Ramos (cell line): ENCODE data around the gene MANF.
"Not testable (repeated sequence)": the region's sequence is repeated elsewhere in the genome, so short reads cannot be mapped to it uniquely, and the experiment has no call there.

ENCODE experiments used
- in situ Hi-C: fragments of 300-500 bp; cut with MboI; formaldehyde crosslinking; loops from one replicate; pipeline ENCODE4 v1.14.3; 2022; ENCODE audit warnings: low sequenced_read_pairs; ENCODE audit not compliant: unreplicated experiment

MANF gene

DNA sequence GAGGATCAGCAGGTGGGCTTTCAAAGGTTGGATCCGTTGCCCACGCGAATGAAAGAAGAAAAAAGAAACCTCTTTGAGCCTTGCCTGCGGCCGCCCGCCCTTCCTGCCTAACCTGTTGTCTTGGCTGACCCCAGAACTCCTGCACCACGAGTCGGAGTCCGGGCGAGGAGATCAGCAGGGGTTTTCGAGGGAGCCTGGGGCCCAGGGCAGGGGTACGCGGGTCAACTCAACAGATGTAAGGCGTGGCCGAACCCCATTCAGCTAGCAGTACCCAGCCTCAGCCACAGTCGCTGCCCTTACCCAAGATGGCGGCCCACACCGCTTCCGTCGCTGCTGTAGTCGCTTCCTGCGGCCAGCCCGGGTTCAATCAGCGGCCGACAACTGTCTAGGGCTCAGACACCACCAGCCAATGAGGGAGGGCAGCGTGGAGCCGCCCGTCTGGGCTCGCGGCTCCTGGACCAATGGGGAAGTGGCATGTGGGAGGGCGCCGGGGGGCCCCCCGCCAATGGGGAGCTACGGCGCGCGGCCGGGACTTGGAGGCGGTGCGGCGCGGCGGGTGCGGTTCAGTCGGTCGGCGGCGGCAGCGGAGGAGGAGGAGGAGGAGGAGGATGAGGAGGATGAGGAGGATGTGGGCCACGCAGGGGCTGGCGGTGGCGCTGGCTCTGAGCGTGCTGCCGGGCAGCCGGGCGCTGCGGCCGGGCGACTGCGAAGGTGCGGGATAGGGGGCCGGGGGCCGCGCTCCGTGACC lies at the start of gene MANF:
Gene MANF, plus strand, starts transcription at position 566 of the 748 bp plus-strand sequence. Its CDS starts 52 bp downstream, at position 618.
- in situ Hi-C loops, result loop anchor here (10.0 kb wide), 1 partner anchor 280 kb away; no protein-coding TSS in a partner anchor

DNA sequence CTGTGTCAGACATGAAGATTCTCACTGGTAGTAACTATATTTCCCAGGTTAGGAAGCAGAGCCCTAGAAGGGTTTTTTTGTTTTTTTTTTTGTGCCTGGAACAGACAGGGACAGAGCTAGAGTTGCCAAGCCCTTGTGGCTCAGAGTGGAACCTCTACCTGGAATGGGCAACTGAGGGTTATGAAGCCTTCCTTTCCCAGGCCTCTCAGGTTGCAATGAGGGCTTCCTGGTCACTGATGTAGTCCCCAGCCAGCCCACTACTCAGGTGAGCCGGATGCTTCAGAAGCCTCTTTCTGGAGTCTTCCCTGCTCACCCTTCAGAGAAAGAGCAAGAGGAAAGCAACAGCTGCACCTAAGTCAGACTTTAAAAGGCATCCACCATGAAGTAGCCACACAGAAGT lies 48.8 kb upstream of the MANF start:
- in situ Hi-C loops, result no loop called here

DNA sequence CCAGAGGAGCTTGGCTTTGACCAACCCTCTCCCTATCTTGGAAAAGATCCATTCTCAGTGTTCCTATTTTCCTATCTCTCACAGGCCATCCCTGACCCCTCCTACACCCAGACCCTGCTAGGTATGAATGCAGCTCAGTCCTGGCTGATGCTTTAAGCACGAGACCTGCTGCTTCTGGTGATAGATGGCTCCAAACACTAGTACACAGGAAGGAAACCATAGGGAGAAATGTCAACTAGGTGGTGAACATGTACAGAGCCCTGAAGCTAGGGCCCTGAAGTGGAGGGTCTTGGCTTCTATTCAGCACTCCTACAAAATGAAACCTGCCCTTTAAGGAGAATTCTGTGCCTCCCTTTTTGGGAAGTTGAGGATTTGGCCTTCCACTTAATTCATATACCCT lies 47.4 kb upstream of the MANF start:
- in situ Hi-C loops, result no loop called here

DNA sequence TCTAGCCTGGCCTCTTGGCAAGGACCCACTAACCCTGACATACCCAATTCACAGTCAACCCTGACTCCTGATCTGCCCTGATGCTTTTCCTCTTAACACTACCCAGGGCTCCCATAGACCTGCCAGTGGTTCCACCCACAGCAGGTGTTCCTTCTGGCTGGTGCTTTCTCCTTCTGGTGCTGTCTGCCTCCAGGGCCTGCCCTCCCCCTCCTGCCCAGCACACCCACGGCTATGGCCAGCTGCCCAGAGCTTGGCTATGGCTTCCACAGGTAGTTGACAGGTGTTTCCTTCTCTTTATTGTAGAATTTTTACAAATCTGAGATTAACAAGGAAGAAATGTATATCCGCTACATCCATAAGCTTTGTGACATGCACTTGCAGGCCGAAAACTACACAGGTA lies 46.5 kb upstream of the MANF start:
- in situ Hi-C loops, result no loop called here

DNA sequence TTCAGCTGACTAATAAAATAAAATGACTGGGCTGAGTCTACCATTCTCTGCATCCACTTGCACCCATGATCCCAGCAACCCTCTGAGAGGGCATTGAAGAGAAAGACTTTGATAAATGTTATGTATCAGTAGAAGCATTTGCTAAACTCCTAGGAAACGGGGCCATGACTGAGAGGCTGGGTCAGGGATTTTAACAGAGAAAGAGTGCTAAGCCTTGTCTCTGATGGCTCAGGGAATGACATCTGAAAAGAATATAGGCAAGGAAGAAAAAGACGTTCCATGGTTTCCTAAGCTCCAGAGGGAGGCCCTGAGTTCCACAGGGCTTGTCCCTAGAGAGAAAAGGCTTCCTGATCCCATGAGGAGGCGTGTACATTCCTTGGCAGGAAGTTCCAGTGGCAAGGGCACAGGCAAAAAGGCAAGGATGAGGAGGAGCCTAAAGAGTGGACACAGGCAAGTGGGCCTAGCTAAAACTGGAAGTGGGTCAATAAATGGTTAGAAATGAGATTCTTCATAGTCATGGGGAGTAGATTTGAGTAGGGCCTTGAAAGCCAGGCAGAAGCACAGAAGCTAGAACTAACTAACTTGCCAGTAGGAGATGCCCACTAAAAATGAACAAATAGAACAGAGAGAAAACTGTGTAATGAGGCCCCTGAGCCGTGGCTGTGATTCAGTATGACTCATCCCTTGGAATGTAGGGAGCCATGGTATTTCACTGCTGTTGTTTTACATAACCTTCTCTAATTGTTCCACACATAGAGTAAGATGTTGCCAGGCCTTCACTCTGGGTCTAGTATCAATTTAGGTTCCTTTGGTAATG lies 44.9 kb upstream of the MANF start:
- in situ Hi-C loops, result no loop called here

DNA sequence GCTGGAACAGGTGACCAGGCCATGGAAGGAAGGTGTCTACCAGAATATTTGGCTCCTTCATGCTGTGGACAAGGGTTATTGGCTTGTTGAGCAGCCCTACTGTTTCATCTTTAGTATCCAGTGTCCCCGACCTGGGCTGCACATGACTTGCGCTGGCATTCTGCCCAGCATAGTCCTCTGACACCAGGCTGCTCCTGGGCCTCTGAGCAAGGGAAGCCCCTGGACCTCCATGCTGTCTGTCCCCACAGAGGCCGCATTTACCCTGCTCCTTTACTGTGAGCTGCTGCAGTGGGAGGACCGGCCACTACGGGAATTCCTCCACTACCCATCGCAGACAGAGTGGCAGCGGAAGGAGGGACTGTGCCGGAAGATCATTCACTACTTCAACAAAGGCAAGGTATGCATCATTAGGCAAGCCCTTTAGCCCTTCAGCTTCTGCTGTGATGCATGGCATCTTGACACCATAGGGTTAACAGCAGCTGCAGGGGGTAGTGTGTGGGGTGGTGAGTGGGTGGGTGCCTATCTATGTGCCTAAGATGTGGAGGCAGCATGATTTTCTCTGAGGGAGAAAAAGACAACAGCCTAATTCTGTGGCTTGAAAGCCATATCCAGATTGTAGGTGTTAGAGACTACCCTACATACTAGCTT lies 44.0 kb upstream of the MANF start:
- in situ Hi-C loops, result no loop called here

DNA sequence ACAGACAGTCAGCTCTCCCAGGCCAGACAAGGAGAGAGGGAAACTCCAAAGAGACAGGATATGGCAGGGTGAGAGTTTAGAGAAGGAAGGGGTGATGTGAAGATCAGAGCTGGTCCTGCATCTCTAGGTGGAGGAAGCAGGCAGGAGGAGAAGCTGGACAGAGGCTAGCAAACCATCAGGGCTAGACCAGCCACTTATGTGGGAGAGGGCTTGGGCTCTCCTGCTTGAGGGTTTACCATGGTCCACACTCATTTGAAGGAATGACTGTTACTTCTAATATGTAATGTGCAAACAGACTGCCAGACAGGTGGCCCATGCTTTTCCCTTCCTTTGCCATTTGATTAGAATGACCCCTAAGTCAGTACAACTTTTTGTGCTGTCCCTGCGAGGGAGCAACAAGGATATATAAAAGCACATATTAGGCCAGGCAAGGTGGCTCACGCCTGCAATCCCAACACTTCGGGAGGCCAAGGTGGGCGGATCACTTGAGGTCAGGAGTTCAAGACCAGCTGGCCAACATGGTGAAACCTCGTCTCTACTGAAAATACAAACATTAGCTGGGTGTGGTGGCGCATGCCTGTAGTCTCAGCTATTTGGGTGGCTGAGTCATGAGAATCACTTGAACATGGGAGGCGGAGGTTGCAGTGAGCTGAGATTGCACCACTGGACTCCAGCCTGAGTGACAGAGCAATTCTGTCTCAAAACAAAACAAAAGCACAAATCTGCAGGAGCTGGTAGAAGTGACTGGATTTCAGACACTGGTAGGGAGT lies 41.0 kb upstream of the MANF start:
- in situ Hi-C loops, result no loop called here

DNA sequence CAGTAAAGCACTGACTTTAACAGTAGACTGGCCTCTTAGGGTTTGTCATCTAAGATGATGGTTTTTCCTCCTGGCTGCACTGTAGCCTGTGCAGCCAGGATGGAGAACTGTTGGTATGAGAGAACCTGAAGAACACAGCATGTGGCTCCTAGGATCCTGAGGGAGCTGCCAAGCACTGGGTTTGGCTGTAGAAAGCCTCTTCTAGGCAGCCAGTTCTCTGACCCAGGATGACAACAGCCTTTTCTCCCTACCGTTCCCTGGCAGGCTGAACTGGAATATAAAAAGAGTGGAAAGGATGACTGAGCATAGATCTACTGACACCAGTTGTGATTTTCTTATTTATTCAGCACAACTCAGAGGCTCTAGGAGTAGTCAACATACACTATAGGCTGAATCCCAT lies 34.3 kb upstream of the MANF start:
- in situ Hi-C loops, result no loop called here

DNA sequence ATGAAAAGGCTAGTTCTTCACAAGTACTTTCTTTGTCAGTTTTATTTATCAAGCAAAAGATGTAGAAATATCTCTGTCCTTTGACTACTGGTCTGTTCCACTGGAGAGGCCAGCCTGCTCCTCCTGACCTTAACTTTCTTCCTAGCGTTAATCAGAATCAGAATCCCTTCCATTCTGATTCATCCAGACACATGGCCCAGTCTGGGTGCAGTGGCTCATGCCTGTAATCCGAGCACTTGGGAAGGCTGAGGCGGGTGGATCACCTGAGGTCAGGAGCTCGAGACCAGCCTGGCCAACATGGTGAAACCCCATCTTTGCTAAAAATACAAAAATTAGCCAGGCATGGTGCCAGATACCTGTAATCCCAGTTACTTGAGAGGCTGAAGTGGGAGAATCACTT lies 32.0 kb upstream of the MANF start:
- in situ Hi-C loops, result no loop called here

DNA sequence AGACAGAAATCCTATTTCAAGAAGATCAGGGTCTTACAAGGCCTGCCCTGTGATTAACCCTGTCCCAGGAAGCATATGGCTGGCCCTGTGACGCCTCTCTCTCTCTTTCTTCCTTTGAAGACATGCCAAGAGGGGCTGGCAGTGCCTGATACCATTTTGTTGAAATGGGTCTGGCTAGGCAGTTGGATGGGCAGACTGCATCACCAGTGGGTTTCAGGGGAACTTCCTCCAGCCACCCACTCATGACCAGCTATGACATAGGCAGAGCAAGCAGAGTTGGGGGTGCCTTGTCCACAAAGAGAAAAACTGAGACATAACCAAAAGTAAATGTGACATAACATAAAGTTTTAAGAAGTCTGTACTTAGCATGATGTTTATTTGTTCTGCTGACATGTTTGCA lies 31.4 kb upstream of the MANF start:
- in situ Hi-C loops, result no loop called here

DNA sequence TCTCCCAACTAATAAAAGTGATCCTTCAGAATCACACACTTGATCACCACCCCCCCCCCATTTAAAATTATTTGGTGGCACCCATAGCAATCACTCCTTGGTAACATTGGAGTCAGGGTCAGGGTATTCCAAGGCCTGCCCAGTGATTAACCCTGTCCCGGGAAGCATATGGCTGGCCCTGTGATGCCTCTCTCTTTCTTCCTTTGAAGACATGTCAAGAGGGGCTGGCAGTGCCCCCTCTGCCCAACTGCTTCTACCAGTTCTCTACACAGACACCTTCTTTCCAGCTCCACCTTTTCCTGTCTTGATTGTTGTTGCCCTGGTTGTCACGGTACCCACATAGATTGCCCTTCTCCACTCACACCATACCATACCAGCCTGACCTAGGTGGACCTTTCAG lies 30.9 kb upstream of the MANF start:
- in situ Hi-C loops, result no loop called here

DNA sequence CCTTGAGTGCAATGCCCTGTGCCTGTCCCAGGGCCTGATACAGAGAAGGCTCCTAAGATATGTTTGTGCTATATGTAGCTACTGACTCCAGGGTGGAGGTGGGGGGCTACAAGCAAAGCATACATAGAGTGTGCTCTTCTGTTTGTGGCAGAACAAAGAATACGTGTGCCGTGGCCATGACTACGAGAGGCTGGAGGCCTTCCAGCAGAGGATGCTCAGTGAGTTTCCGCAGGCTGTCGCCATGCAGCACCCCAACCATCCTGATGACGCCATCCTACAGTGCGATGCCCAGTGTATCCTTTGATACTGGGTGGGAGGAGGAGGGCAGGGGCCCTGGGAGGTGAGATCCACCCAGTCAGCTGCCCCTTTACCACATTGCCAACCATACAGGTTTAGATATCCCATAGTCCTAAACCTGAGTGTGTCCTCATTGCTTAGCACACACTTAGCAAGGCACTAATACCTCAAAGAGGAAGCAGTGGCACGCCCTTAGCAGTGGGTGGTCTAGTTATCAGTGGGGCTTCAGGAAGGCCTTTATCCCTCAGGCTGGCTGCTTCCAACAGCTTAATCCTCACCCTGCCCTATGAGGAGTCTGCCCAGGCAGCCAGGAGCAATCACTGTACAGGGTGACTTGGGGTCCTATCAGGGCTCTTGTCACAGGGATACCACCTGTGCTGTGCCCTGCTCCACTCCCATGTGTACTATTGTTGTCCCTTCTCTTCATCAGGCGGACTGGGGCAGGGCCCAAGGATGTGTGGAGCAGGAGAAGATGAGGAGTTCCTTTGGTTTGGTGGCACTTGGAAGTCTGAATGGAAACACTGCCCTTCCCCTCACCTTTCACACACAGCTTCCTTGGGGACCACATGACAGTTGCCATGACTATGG lies 30.1 kb upstream of the MANF start:
- in situ Hi-C loops, result no loop called here

DNA sequence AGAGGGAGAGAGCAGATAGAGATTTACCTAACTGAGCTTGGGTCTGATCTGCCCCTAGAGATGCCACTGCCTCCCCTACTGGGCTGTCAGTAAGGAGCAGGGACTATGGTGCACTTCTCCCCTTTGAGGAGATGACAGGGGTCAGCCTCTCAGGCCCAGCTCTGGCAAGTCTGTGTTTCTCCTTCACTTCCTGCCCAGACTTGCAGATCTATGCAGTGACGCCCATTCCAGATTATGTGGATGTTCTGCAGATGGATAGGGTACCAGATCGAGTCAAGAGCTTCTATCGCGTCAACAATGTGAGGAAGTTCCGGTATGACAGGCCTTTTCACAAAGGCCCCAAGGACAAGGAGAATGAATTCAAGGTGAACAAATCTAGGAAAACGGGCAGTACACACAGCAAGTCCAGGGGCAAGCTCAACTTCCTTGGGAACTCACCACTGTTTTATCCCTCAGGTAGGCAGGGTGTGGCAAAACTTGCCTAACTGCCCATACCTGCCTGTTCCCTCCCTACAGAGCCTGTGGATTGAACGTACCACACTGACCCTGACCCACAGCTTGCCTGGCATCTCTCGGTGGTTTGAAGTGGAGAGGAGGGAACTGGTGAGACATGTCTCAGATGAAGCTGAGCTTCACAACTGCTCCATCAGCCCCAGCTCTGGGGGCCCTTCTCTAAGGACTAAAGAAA lies 29.1 kb upstream of the MANF start:
- in situ Hi-C loops, result no loop called here

DNA sequence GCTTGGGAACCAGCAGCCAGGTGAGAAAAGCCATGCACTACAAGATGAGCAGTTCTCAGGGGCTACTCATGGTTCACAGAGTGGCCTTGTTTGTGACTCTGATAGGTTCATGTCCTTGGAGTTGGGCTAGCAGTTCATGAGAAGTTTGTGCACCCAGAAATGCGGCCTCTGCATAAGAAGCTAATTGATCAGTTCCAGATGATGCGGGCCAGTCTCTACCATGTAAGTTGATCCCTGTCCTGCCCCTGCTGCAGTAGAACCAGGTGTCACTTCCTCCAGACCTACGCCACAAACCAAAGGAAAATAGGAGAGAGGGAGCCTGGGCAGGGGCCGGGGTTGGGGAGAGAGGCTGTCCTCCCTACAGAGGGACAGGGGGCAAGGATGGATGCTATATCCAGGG lies 27.2 kb upstream of the MANF start:
- in situ Hi-C loops, result no loop called here

DNA sequence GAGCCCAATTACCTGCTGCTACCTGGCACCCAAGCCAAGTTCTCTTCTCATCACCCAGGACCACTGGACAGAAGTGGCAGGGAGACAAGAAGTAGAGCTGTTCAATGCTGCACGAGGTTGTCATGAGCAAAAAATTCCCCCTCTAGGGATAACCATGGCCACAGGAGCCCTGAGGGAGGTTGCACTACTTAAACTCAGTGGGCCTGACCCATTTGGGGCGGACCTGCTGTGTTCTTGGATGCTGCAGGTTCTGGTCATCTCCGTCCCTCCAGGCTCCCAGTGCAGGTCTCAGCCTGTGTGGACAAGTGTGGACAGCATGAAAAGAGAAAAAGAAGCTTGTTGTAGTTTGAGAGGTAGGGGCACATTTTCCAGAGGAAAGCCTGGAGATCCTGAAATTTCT lies 26.1 kb upstream of the MANF start:
- in situ Hi-C loops, result no loop called here

DNA sequence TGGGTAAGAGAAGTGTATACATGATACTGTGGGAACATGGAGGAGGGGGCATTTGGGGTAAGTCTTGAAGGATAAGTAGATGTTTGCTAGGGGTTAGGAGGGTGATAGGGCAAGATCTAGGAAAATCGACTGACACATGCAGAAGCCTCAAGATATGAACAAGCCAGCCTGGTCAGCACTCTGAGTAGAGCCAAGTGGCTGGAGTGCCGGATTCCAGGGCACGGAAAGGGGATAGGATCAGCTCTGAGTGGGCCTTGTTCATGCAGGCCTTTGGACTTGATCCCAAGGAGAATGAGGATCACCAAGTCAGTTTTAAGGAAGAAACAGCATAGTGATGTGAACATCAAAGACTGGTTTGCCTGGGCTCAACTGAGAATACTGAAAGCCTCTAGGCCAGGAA lies 24.3 kb upstream of the MANF start:
- in situ Hi-C loops, result no loop called here

DNA sequence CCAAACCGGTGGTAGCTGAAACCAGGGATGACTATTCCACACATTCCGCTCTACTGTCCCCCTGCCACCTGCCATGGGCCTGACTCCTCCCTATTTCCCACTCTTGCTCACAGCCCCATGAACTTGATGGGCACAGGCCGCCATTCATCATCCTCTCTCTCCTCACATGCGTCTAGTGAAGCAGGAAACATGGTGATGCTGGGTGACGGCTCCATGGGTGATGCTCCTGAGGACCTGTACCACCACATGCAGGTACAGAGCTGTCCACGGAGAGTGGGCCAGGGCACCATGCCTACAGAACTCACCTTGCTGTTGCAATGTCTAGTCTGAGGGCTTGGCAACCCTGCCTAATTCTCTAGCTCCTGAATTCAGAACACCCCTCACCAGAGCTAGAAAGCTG lies 23.3 kb upstream of the MANF start:
- in situ Hi-C loops, result no loop called here

DNA sequence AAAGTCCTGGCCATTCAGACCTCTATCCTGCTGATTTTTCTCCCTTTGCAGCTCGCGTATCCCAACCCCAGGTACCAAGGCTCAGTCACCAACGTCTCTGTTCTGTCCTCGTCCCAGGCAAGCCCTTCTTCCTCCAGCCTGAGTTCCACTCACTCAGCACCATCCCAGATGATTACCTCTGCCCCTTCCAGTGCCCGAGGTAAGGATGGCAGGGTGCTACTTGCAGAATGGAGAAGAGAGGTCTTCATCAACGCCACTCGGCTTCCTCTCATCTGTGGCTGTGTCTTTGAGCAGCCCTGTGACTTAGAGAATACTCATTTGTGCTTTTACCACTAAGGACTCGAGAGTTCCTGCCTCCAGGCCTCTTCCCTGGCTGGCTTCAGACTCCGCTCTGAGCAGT lies 22.6 kb upstream of the MANF start:
- in situ Hi-C loops, result no loop called here

DNA sequence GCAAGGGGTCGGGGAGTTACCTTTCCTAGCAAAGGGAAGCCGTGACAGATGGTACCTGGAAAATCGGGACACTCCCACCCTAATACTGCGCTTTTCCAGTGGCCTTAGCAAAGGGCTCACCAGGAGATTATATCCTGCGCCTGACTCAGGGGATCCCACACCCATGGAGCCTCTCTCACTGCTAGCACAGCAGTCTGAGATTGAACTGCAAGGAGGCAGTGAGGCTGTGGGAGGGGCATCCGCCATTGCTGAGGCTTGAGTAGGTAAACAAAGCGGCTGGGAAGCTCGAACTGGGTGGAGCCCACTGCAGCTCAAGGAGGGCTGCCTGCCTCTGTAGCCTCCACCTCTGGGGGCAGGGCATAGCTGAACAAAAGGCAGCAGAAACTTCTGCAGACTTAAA lies 16.8 kb upstream of the MANF start:
- in situ Hi-C loops, result not testable (repeated sequence)
